ENCODE data around the gene SBNO1. TPM values are rescaled to one million over a fixed set of nuclear protein-coding genes. Genes with fewer than 3 reads are reported as not detected.
A peak's percentile ranks its signal among the peaks of the same experiment; 100 is the strongest.
"Not testable (repeated sequence)": the region's sequence is repeated elsewhere in the genome, so short reads cannot be mapped to it uniquely, and the experiment has no call there.

Gene SBNO1
- total and polyA plus RNA-seq, 2 experiments from 2014 or later = 17.6 to 23.6 TPM

DNA sequence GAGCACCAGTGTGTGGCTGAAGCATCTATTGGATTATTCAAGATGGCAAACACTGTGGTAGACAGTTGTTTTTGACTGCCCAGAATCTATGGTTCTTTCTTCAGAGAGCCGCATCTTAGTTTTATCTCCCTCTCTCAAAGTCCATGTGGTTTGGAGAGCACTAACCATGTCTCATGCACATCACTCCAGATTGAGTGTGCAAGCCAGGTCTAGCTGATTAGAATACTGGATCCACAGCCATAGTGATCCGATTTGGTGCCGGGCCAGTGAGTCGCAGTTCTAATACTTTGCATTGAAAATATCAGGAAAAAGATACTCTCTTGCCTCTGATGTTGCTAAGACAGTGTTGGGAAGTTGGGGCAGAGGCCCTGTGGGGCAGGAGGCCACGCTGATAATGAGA lies 4.6 kb upstream of the SBNO1 start:
- 94 to 96% methylated on average over 5 of the region's 5 CpGs for WGBS, 2 experiments (ENCODE audit: low coverage in 1 of 2, low lambda C conversion rate in 2 of 2, missing lambda C conversion rate in 2 of 2)
- no peak overlapping the region for H2AFZ ChIP-seq
- in situ Hi-C loops (cut with MboI) = no loop called here

DNA sequence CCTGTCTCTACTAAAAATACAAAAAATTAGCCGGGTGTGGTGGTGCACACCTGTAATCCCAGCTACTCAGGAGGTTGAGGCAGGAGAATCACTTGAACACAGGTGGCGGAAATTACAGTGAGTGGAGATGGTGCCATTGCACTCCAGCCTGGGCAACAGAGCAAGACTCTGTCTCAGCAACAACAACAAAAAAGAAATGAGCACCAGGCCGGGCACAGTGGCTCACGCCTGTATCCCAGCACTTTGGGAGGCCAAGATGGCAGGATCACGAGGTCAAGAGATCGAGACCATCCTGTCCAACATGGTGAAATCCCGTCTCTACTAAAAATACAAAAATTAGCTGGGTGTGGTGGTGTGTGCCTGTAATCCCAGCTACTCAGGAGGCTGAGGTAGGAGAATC lies 3.8 kb upstream of the SBNO1 start:
- H3K9ac ChIP-seq; DNase-seq; H4K20me1 ChIP-seq (ENCODE audit: insufficient read depth); H3K27me3 ChIP-seq (replicated peaks; ENCODE audit: insufficient read depth); in situ Hi-C loops (cut with MboI); H2AFZ ChIP-seq; H3K36me3 ChIP-seq (ENCODE audit: low read depth); H3K4me2 ChIP-seq (ENCODE audit: unreplicated experiment); H3K9me3 ChIP-seq (ENCODE audit: low read depth); H3K4me3 ChIP-seq; H3K4me1 ChIP-seq (ENCODE audit: insufficient read depth); H3K9me2 ChIP-seq (ENCODE audit: insufficient read depth); H3K27ac ChIP-seq: not testable (repeated sequence)
- peaks cover 12% of the 10 kb centered on the region for H3K79me2 ChIP-seq (ENCODE audit: insufficient read depth)
- H3F3A ChIP-seq (ENCODE audit: insufficient read depth) = peaks cover 14% of the 10 kb centered on the region
- WGBS, 2 experiments (ENCODE audit: low coverage in 1 of 2, low lambda C conversion rate in 2 of 2, missing lambda C conversion rate in 2 of 2) = 87 to 92% methylated on average over 6 to 7 of the region's 7 CpGs

More for the DNA sequence above, 4.6 kb upstream of the SBNO1 start:
- no peak for DNase-seq
- no peaks in the 10 kb centered on the region for H3K9me2 ChIP-seq (ENCODE audit: insufficient read depth)
- H3K9me3 ChIP-seq (ENCODE audit: low read depth) = no peaks in the 10 kb centered on the region
- H4K20me1 ChIP-seq (ENCODE audit: insufficient read depth) = no peaks in the 10 kb centered on the region
- no peak for TF ChIP-seq EZH2phosphoT487 (IDR thresholded peaks at IDR 0.05; ENCODE audit: insufficient read depth, low read depth)
- TF ChIP-seq EZH2 (IDR thresholded peaks at IDR 0.05; ENCODE audit: insufficient read depth, poor library complexity, severe bottlenecking) = no peak
- no peaks in the 10 kb centered on the region for H3K36me3 ChIP-seq (ENCODE audit: low read depth)
- no peak overlapping the region for H3K4me2 ChIP-seq (ENCODE audit: unreplicated experiment)
- peaks cover 5% of the 10 kb centered on the region; the same call in 1 of the 2 replicates for H3K4me1 ChIP-seq (ENCODE audit: insufficient read depth)
- no peak overlapping the region for H3K4me3 ChIP-seq
- H3K27ac ChIP-seq = no peak overlapping the region
- no peak overlapping the region for H3K9ac ChIP-seq
- peaks cover 10% of the 10 kb centered on the region; the same call in 1 of the 2 replicates for H3F3A ChIP-seq (ENCODE audit: insufficient read depth)
- H3K27me3 ChIP-seq (replicated peaks; ENCODE audit: insufficient read depth) = no peaks in the 10 kb centered on the region
- peaks cover 4% of the 10 kb centered on the region for H3K79me2 ChIP-seq (ENCODE audit: insufficient read depth)

DNA sequence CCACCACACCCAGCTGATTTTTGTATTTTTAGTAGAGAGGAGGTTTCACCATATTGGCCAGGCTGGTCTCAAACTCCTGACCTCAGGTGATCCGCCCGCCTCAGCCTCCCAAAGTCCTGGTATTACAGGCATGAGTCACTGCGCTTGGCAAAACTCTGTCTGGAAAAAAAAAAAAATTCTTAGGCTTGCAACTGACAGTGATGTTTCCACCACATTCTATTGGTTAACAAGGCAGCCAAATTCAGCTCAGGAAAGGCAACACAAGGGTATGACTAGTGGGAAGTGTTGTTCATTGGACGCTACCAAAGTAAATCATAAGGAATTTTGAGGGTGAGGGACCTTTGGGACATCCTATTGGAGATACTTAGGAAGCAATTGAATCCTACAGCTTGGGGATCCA lies 2.9 kb upstream of the SBNO1 start:
- Histone ChIP-seq H2AFZ (no peak overlapping the region), H3K4me1 (ENCODE audit: insufficient read depth) (peaks cover 9% of the 10 kb centered on the region; the same call in 1 of the 2 replicates), H3K9ac (no peak overlapping the region), H3K27me3 (replicated peaks; ENCODE audit: insufficient read depth) (no peaks in the 10 kb centered on the region), H3K36me3 (ENCODE audit: low read depth) (no peaks in the 10 kb centered on the region), H3K4me2 (ENCODE audit: unreplicated experiment) (no peak overlapping the region), H3F3A (ENCODE audit: insufficient read depth) (peaks cover 23% of the 10 kb centered on the region), H3K79me2 (ENCODE audit: insufficient read depth) (peaks cover 21% of the 10 kb centered on the region), H3K9me3 (ENCODE audit: low read depth) (no peaks in the 10 kb centered on the region), H3K4me3 (no peak overlapping the region), H3K27ac (no peak overlapping the region), H4K20me1 (ENCODE audit: insufficient read depth) (no peaks in the 10 kb centered on the region), H3K9me2 (ENCODE audit: insufficient read depth) (no peaks in the 10 kb centered on the region)
- no peak for DNase-seq
- TF ChIP-seq EZH2phosphoT487 (IDR thresholded peaks at IDR 0.05; ENCODE audit: insufficient read depth, low read depth) = no peak
- TF ChIP-seq EZH2 (IDR thresholded peaks at IDR 0.05; ENCODE audit: insufficient read depth, poor library complexity, severe bottlenecking) = no peak
- in situ Hi-C loops (cut with MboI) = no loop called here
- WGBS, 2 experiments (ENCODE audit: low coverage in 1 of 2, low lambda C conversion rate in 2 of 2, missing lambda C conversion rate in 2 of 2) = 95 to 96% methylated on average over 4 of the region's 4 CpGs

DNA sequence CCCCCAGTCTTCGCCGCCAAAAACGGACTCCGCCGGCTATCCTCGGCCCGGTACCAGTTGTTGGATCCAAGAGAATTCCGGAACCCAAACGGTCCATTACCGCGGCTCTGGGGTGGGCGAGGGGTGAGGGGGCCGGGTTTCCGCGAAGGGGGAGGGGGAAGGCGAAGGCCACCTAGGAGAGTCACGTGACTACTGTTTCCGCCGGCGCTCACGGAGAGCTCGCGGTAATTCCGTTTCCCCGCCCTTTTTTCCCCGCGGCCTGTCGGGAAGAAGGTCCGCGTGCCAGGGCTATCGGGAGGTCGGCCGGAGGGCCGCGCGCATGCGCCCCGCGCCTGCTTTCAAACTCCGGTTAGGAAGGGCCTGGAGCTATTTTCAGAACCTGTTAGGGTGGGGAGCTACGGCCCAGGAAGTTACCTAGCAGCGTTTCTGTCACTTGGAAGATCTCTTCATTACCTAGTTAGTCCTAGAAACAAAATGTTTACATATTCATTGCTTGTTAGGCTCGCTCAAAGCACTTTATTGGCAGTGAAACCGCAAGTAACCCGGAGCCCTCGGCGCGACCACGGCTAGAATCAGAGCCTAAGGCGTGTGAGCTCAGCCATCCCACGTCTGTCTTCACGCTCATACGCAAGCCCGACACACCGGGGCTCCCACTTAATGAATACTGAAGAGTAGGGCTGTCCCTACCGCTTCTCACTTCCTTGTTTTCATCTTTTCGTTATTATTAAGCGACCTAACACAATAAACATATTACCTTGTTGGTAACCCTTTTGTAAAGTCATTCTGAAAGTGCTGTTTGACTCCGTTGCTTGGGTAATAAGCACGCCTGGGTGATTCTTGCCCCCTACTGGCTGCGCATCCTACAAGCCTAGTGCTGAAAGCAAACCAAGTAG lies 624 bp upstream of the SBNO1 start:
- Histone ChIP-seq H3K9ac (peak overlapping the region; percentile 91), H3F3A (ENCODE audit: insufficient read depth) (peaks cover 23% of the 10 kb centered on the region), H2AFZ (peak overlapping the region; percentile 79), H3K4me3 (peak overlapping the region; percentile 73), H3K79me2 (ENCODE audit: insufficient read depth) (peaks cover 43% of the 10 kb centered on the region), H3K27me3 (replicated peaks; ENCODE audit: insufficient read depth) (no peaks in the 10 kb centered on the region), H3K4me1 (ENCODE audit: insufficient read depth) (peaks cover 9% of the 10 kb centered on the region; the same call in 1 of the 2 replicates), H4K20me1 (ENCODE audit: insufficient read depth) (no peaks in the 10 kb centered on the region), H3K4me2 (ENCODE audit: unreplicated experiment) (peak overlapping the region; percentile 88), H3K9me3 (ENCODE audit: low read depth) (no peaks in the 10 kb centered on the region), H3K9me2 (ENCODE audit: insufficient read depth) (no peaks in the 10 kb centered on the region), H3K36me3 (ENCODE audit: low read depth) (no peaks in the 10 kb centered on the region), H3K27ac (peak overlapping the region; percentile 94)
- in situ Hi-C loops (cut with MboI) = no loop called here
- DNase-seq = peak; percentile 100
- WGBS, 2 experiments (ENCODE audit: low coverage in 1 of 2, low lambda C conversion rate in 2 of 2, missing lambda C conversion rate in 2 of 2) = 1% methylated on average over 46 to 61 of the region's 61 CpGs
- TF ChIP-seq EZH2 (IDR thresholded peaks at IDR 0.05; ENCODE audit: insufficient read depth, poor library complexity, severe bottlenecking) (no peak), EZH2phosphoT487 (IDR thresholded peaks at IDR 0.05; ENCODE audit: insufficient read depth, low read depth) (no peak)
